Osteocyte (in vitro differentiated cells): ENCODE data around the gene DBP. TPM values are rescaled to one million over a fixed set of nuclear protein-coding genes. Genes with fewer than 3 reads are reported as not detected.

ENCODE experiments used
- DNase-seq: peaks from one replicate; pipeline ENCODE4 v3.0.0; 2021; ENCODE audit warnings: mixed read lengths; ENCODE audit not compliant: unreplicated experiment; ENCODE audit errors: extremely low spot score
- H3K27ac Mint-ChIP-seq: one replicate; pipeline ENCODE4 v1.8.0; 2021; ENCODE audit warnings: mild to moderate bottlenecking, mixed read lengths; ENCODE audit not compliant: unreplicated experiment
- H3K27me3 Mint-ChIP-seq: one replicate; pipeline ENCODE4 v1.8.0; 2021; ENCODE audit warnings: mixed read lengths; ENCODE audit not compliant: unreplicated experiment
- H3K36me3 Mint-ChIP-seq: one replicate; pipeline ENCODE4 v1.8.0; 2021; ENCODE audit warnings: mixed read lengths; ENCODE audit not compliant: unreplicated experiment
- H3K4me1 Mint-ChIP-seq: one replicate; pipeline ENCODE4 v1.8.0; 2021; ENCODE audit warnings: mixed read lengths; ENCODE audit not compliant: unreplicated experiment
- H3K4me3 Mint-ChIP-seq: one replicate; pipeline ENCODE4 v1.8.0; 2021; ENCODE audit warnings: mild to moderate bottlenecking, moderate library complexity, mixed read lengths; ENCODE audit not compliant: unreplicated experiment
- H3K9me3 Mint-ChIP-seq: one replicate; pipeline ENCODE4 v1.8.0; 2021; ENCODE audit warnings: mixed read lengths; ENCODE audit not compliant: unreplicated experiment
- CTCF ChIP-seq: fragments of 200-600 bp; sonication (generic); IDR thresholded peaks from 2 replicates; pipeline ENCODE4 v1.5.0; 2021; ENCODE audit warnings: antibody characterized with exemption, mild to moderate bottlenecking, moderate library complexity
- total RNA-seq: library from RNA; stranded (reverse); gene quantifications from 2 replicates; pipeline ENCODE4 v1.2.1, GENCODE V29; 2021

DBP gene
- total RNA-seq, 1 donor from 2014 or later = 20.3 TPM

- no peaks in the 10 kb centered on the region for H3K36me3 Mint-ChIP-seq
- DNase-seq = no peak
- H3K27me3 Mint-ChIP-seq = no peaks in the 10 kb centered on the region
- no peak overlapping the region for H3K4me3 Mint-ChIP-seq
- no peaks in the 10 kb centered on the region for H3K9me3 Mint-ChIP-seq
- no peak overlapping the region for H3K27ac Mint-ChIP-seq
- TF ChIP-seq CTCF = no peak
- peaks cover 24% of the 10 kb centered on the region for H3K4me1 Mint-ChIP-seq
Observed at GRCh38 chr19:48651683-48652048, 14.5 kb upstream of the DBP start.

- H3K4me3 Mint-ChIP-seq = no peak overlapping the region
- DNase-seq = no peak
- no peaks in the 10 kb centered on the region for H3K27me3 Mint-ChIP-seq
- H3K36me3 Mint-ChIP-seq = no peaks in the 10 kb centered on the region
- no peak for TF ChIP-seq CTCF
- no peaks in the 10 kb centered on the region for H3K9me3 Mint-ChIP-seq
- no peak overlapping the region for H3K27ac Mint-ChIP-seq
- H3K4me1 Mint-ChIP-seq = peaks cover 24% of the 10 kb centered on the region
Observed at GRCh38 chr19:48650974-48651682, 13.9 kb upstream of the DBP start.

GRCh38 chr19:48648134-48648533 lies 11.0 kb upstream of the DBP start:
- Mint-ChIP-seq H3K4me1 (peaks cover 30% of the 10 kb centered on the region), H3K4me3 (no peak overlapping the region), H3K36me3 (no peaks in the 10 kb centered on the region), H3K27ac (peak overlapping the region; percentile 64), H3K9me3 (no peaks in the 10 kb centered on the region), H3K27me3 (no peaks in the 10 kb centered on the region)
- no peak for DNase-seq
- no peak for TF ChIP-seq CTCF

GRCh38 chr19:48646722-48647216 lies 9.6 kb upstream of the DBP start:
- peaks cover 2% of the 10 kb centered on the region for H3K27me3 Mint-ChIP-seq
- no peak for TF ChIP-seq CTCF
- peaks cover 30% of the 10 kb centered on the region for H3K4me1 Mint-ChIP-seq
- no peaks in the 10 kb centered on the region for H3K36me3 Mint-ChIP-seq
- no peak for DNase-seq
- peak overlapping the region; percentile 54 for H3K27ac Mint-ChIP-seq
- H3K4me3 Mint-ChIP-seq = peak overlapping the region; percentile 57
- H3K9me3 Mint-ChIP-seq = no peaks in the 10 kb centered on the region

- no peaks in the 10 kb centered on the region for H3K9me3 Mint-ChIP-seq
- peak within 1 kb of the TSS; percentile 88 for H3K27ac Mint-ChIP-seq
- peak; percentile 96 for DNase-seq
- H3K4me1 Mint-ChIP-seq = peaks cover 30% of the 10 kb centered on the region
- peak; percentile 89 for TF ChIP-seq CTCF
- H3K36me3 Mint-ChIP-seq = no peaks in the 10 kb centered on the region
- peaks cover 4% of the 10 kb centered on the region for H3K27me3 Mint-ChIP-seq
- peak within 1 kb of the TSS; percentile 87 for H3K4me3 Mint-ChIP-seq
Observed at GRCh38 chr19:48646001-48646721, 9.0 kb upstream of the DBP start, which contains the start of gene CA11. CA11 (minus strand) TSS chr19:48646187; CDS start chr19:48645632, 555 bp downstream.
